Neural cell (in vitro differentiated cells): Measurements from ENCODE around the gene MDH2. TPM values are rescaled to one million over a fixed set of nuclear protein-coding genes. Genes with fewer than 3 reads are reported as not detected.
"Not testable (repeated sequence)": the region's sequence is repeated elsewhere in the genome, so short reads cannot be mapped to it uniquely, and the experiment has no call there.

Source experiments
- H2AFZ ChIP-seq: fragments of 200-600, 300-800 bp; sonication (generic), shearing (Covaris generic); 2 replicates; pipeline ENCODE4 v1.6.0; 2014; ENCODE audit warnings: low read depth, mild to moderate bottlenecking, antibody characterized with exemption, low read length, moderate library complexity
- H3F3A ChIP-seq: fragments of 200-600 bp; shearing (Covaris generic); 2 replicates; pipeline ENCODE4 v1.6.1; 2016; ENCODE audit warnings: mild to moderate bottlenecking, moderate library complexity, mixed read lengths, antibody characterized with exemption, low read length; ENCODE audit not compliant: insufficient read depth, poor library complexity, severe bottlenecking
- H3K27ac ChIP-seq: fragments of 200-600, 300-800 bp; sonication (generic), shearing (Covaris generic); 2 replicates; pipeline ENCODE4 v1.5.1; 2014; ENCODE audit warnings: mild to moderate bottlenecking, low read length, moderate library complexity
- H3K27me3 ChIP-seq: fragments of 300-800, 200-600 bp; sonication (generic), shearing (Covaris generic); 2 replicates; pipeline ENCODE4 v1.6.0; 2014; ENCODE audit warnings: mild to moderate bottlenecking, low read depth, low read length, moderate library complexity; ENCODE audit not compliant: insufficient read depth
- H3K36me3 ChIP-seq: fragments of 300-800, 200-600 bp; sonication (generic), shearing (Covaris generic); 2 replicates; pipeline ENCODE4 v1.5.1; 2014; ENCODE audit warnings: mild to moderate bottlenecking, antibody characterized with exemption, low read length, moderate library complexity; ENCODE audit not compliant: insufficient read depth
- H3K4me2 ChIP-seq: fragments of 300-800, 200-600 bp; sonication (generic), shearing (Covaris generic); 2 replicates; pipeline ENCODE4 v1.6.0; 2014; ENCODE audit warnings: mild to moderate bottlenecking, low read length
- H3K4me3 ChIP-seq: fragments of 300-800, 200-600 bp; sonication (generic), shearing (Covaris generic); 2 replicates; pipeline ENCODE4 v1.5.1; 2014; ENCODE audit warnings: mild to moderate bottlenecking, low read length, moderate library complexity
- H3K79me2 ChIP-seq: fragments of 200-600 bp; shearing (Covaris generic); replicated peaks from 2 replicates; pipeline ENCODE4 v1.6.0; 2014; ENCODE audit warnings: mild to moderate bottlenecking, low read length, moderate library complexity; ENCODE audit not compliant: insufficient read depth
- H3K9ac ChIP-seq: fragments of 300-800, 200-600 bp; sonication (generic), shearing (Covaris generic); 2 replicates; pipeline ENCODE4 v1.6.1; 2016; ENCODE audit warnings: mild to moderate bottlenecking, low read length, mixed read lengths
- H3K9me2 ChIP-seq: fragments of 200-600 bp; shearing (Covaris generic); 2 replicates; pipeline ENCODE4 v1.6.1; 2016; ENCODE audit warnings: mild to moderate bottlenecking, low read length, mixed read lengths; ENCODE audit not compliant: insufficient read depth
- H3K9me3 ChIP-seq: fragments of 200-600, 300-800 bp; sonication (generic), shearing (Covaris generic); 2 replicates; pipeline ENCODE4 v1.6.1; 2016; ENCODE audit warnings: mild to moderate bottlenecking, mixed run types, low read length, moderate library complexity, mixed read lengths
- H4K20me1 ChIP-seq: fragments of 200-600 bp; shearing (Covaris generic); 2 replicates; pipeline ENCODE4 v1.6.1; 2016; ENCODE audit warnings: mild to moderate bottlenecking, mixed run types; ENCODE audit not compliant: insufficient read depth
- CTCF ChIP-seq: fragments of 450-650 bp; IDR thresholded peaks from 2 replicates; pipeline ENCODE4 v1.5.1; 2014; ENCODE audit warnings: antibody characterized with exemption, mild to moderate bottlenecking, moderate library complexity; ENCODE audit not compliant: poor library complexity, severe bottlenecking
- EP300 ChIP-seq: fragments of 450-650 bp; conservative IDR thresholded peaks from 2 replicates; pipeline ENCODE4 v1.6.1; 2014; ENCODE audit warnings: antibody characterized with exemption, mild to moderate bottlenecking, moderate library complexity; ENCODE audit not compliant: poor library complexity, severe bottlenecking
- EZH2 ChIP-seq: fragments of 200-600, 300-800 bp; shearing (Covaris generic), sonication (generic); IDR thresholded peaks from 2 replicates; pipeline ENCODE4 v1.6.1; 2014; ENCODE audit warnings: antibody characterized with exemption, low read length, borderline replicate concordance, mild to moderate bottlenecking; ENCODE audit not compliant: insufficient read depth, poor library complexity, severe bottlenecking
- MXI1 ChIP-seq: fragments of 450-650 bp; conservative IDR thresholded peaks from 2 replicates; pipeline ENCODE4 v1.6.1; 2014; ENCODE audit warnings: antibody characterized with exemption, mild to moderate bottlenecking; ENCODE audit not compliant: poor library complexity, severe bottlenecking
- POLR2AphosphoS5 ChIP-seq: IDR thresholded peaks from 2 replicates; pipeline ENCODE4 v1.6.1; 2012
- RAD21 ChIP-seq: fragments of 450-650 bp; conservative IDR thresholded peaks from 2 replicates; pipeline ENCODE4 v1.6.1; 2014; ENCODE audit warnings: antibody characterized with exemption, mild to moderate bottlenecking, moderate library complexity
- REST ChIP-seq: IDR thresholded peaks from 2 replicates; pipeline ENCODE4 v1.6.1; 2012; ENCODE audit warnings: borderline replicate concordance
- SMC3 ChIP-seq: fragments of 450-650 bp; conservative IDR thresholded peaks from 2 replicates; pipeline ENCODE4 v1.6.1; 2014; ENCODE audit warnings: antibody characterized with exemption, mild to moderate bottlenecking, moderate library complexity; ENCODE audit not compliant: poor library complexity
- TAF1 ChIP-seq: IDR thresholded peaks from 2 replicates; pipeline ENCODE4 v1.6.1; 2012; ENCODE audit warnings: low read depth
- polyA plus RNA-seq: library from polyadenylated mRNA; depleted of rRNA; stranded (reverse); fragments of >200 nt; gene quantifications from 2 replicates; pipeline ENCODE4 v1.2.3, GENCODE V29; 2014

Gene MDH2
- polyA plus RNA-seq, 1 donor from 2014 or later = 60.5 TPM

GRCh38 chr7:76003351-76003750 is 44.6 kb upstream of the MDH2 start:
- Histone ChIP-seq H3K36me3 (peaks cover 6% of the 10 kb centered on the region), H3K27me3 (no peaks in the 10 kb centered on the region), H3K9me2 (no peaks in the 10 kb centered on the region), H3K9ac (no peak overlapping the region), H3K79me2 (no peaks in the 10 kb centered on the region), H4K20me1 (no peaks in the 10 kb centered on the region), H3K4me2 (no peak overlapping the region), H3K9me3 (no peaks in the 10 kb centered on the region), H3K4me3 (no peak overlapping the region), H3F3A (no peaks in the 10 kb centered on the region), H3K27ac (no peak overlapping the region), H2AFZ (no peak overlapping the region)
- no peak for TF ChIP-seq REST
- no peak for TF ChIP-seq CTCF
- TF ChIP-seq RAD21 = no peak
- TF ChIP-seq EZH2 = no peak
- TF ChIP-seq EP300 = no peak
- TF ChIP-seq TAF1 = no peak
- TF ChIP-seq POLR2AphosphoS5 = no peak
- no peak for TF ChIP-seq MXI1
- no peak for TF ChIP-seq SMC3

GRCh38 chr7:76005004-76005403 is 42.9 kb upstream of the MDH2 start:
- H3K27me3 ChIP-seq, H3K4me3 ChIP-seq, H4K20me1 ChIP-seq, H3K9me2 ChIP-seq, H3K27ac ChIP-seq, H3K9ac ChIP-seq, H3K9me3 ChIP-seq, H2AFZ ChIP-seq, H3K4me2 ChIP-seq, H3K79me2 ChIP-seq, H3K36me3 ChIP-seq, H3F3A ChIP-seq: not testable (repeated sequence)

- Histone ChIP-seq H3K27ac (no peak overlapping the region), H3K27me3 (no peaks in the 10 kb centered on the region), H3K9ac (no peak overlapping the region), H3K9me2 (no peaks in the 10 kb centered on the region), H3K9me3 (no peaks in the 10 kb centered on the region), H3F3A (no peaks in the 10 kb centered on the region), H3K4me3 (no peak overlapping the region), H3K79me2 (no peaks in the 10 kb centered on the region), H3K36me3 (no peaks in the 10 kb centered on the region), H2AFZ (no peak overlapping the region), H4K20me1 (no peaks in the 10 kb centered on the region), H3K4me2 (no peak overlapping the region)
- TF ChIP-seq MXI1 (no peak), EZH2 (no peak), RAD21 (no peak), REST (no peak), POLR2AphosphoS5 (no peak), TAF1 (no peak), SMC3 (no peak), EP300 (no peak), CTCF (no peak)
Observed at GRCh38 chr7:76008156-76008687, 39.7 kb upstream of the MDH2 start.
